Vagina (tissue), 2 donors: Measurements from ENCODE around the gene KCNG1. TPM values are rescaled to one million over a fixed set of nuclear protein-coding genes. Genes with fewer than 3 reads are reported as not detected.

Experiments
- DNase-seq, 2 donors: peaks; one replicate each; pipeline ENCODE4 v3.0.0-alpha.2; 2017; ENCODE audit errors: extremely low spot score in 2 of 2
- H3K27ac ChIP-seq: fragments of 200-600 bp; sonication (generic); one replicate; pipeline ENCODE4 v1.5.1; 2019
- H3K27me3 ChIP-seq: fragments of 200-600 bp; sonication (generic); one replicate; pipeline ENCODE4 v1.5.1; 2019
- H3K36me3 ChIP-seq, 2 donors: fragments of 200-600 bp; sonication (generic); one replicate each; pipeline ENCODE4 v1.5.1; 2017 to 2019
- H3K4me1 ChIP-seq: fragments of 200-600 bp; sonication (generic); one replicate; pipeline ENCODE4 v1.5.1; 2019
- H3K4me3 ChIP-seq, 2 donors: fragments of 200-600 bp; sonication (generic); 1 replicate in 1 of 2; 2 replicates in 1 of 2; pipeline ENCODE4 v1.5.1; 2016 to 2019
- H3K9me3 ChIP-seq: fragments of 200-600 bp; sonication (generic); one replicate; pipeline ENCODE4 v1.5.1; 2019
- POLR2A ChIP-seq, 2 donors: fragments of 450-650 bp; IDR thresholded peaks; one replicate each; pipeline ENCODE4 v1.6.1; 2017; ENCODE audit warnings: antibody characterized with exemption in 2 of 2, mild to moderate bottlenecking in 2 of 2, moderate library complexity in 2 of 2
- POLR2AphosphoS5 ChIP-seq, 2 donors: sonication (generic); formaldehyde crosslinking; IDR thresholded peaks; one replicate each; pipeline ENCODE4 v1.9.0; 2017; ENCODE audit warnings: antibody characterized with exemption in 2 of 2, mild to moderate bottlenecking in 2 of 2, low read depth in 1 of 2; ENCODE audit not compliant: insufficient read depth in 1 of 2
- intact Hi-C: fragments of 100-400 bp; cut with DNase I; formaldehyde crosslinking; loops from one replicate; pipeline ENCODE4 v1.15.1; 2023
- total RNA-seq: library from RNA; depleted of rRNA; stranded (reverse); fragments of >200 nt; gene quantifications from one replicate; pipeline ENCODE4 v1.2.3, GENCODE V29; 2016
- TF ChIP-seq, protein P1 (sequence below), 3 experiments: fragments of 450-650 bp in 2 of 3; fragments of 200-600 bp in 1 of 3; sonication (generic) in 1 of 3; IDR thresholded peaks; one replicate each; pipeline ENCODE4 v1.5.1; 2017 to 2019; ENCODE audit warnings: antibody characterized with exemption in 3 of 3, mild to moderate bottlenecking in 2 of 3, moderate library complexity in 2 of 3

KCNG1 gene
- total RNA-seq, 1 donor from 2014 or later = 7.9 TPM

DNA sequence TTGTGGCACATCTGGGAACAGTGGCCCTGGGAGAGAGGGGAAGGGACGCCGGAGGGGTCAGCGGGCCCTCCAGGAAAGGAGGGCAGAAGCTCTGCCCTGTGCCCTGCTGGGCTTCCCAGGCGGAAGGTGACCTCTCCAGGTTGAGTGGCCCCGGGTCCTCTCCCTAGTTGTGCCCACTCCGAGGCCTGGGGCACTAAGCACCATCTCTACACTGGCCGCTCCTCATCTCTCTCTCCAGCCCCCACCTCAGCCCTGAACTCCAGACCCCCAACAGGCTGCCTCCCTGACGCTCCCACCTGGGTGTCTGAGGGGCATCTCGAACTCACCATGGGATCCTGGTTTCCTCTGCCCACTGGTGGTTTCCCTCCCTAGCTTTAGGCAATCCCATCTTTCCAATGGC lies 18.1 kb downstream of the KCNG1 start:
- TF ChIP-seq POLR2A (IDR thresholded peaks at IDR 0.05) (no peak), POLR2AphosphoS5 (IDR thresholded peaks at IDR 0.05; ENCODE audit: insufficient read depth in 1 of 2, low read depth in 1 of 2) (no peak)
- TF ChIP-seq, protein P1, sequence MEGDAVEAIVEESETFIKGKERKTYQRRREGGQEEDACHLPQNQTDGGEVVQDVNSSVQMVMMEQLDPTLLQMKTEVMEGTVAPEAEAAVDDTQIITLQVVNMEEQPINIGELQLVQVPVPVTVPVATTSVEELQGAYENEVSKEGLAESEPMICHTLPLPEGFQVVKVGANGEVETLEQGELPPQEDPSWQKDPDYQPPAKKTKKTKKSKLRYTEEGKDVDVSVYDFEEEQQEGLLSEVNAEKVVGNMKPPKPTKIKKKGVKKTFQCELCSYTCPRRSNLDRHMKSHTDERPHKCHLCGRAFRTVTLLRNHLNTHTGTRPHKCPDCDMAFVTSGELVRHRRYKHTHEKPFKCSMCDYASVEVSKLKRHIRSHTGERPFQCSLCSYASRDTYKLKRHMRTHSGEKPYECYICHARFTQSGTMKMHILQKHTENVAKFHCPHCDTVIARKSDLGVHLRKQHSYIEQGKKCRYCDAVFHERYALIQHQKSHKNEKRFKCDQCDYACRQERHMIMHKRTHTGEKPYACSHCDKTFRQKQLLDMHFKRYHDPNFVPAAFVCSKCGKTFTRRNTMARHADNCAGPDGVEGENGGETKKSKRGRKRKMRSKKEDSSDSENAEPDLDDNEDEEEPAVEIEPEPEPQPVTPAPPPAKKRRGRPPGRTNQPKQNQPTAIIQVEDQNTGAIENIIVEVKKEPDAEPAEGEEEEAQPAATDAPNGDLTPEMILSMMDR (IDR thresholded peaks at IDR 0.05) = no peak
- no peak overlapping the region for H3K27ac ChIP-seq
- H3K27me3 ChIP-seq = no peaks in the 10 kb centered on the region
- no peak overlapping the region for H3K4me3 ChIP-seq
- DNase-seq = no peak
- H3K9me3 ChIP-seq = no peaks in the 10 kb centered on the region
- no peaks in the 10 kb centered on the region for H3K36me3 ChIP-seq
- intact Hi-C loops = no loop called here
- H3K4me1 ChIP-seq = no peaks in the 10 kb centered on the region

DNA sequence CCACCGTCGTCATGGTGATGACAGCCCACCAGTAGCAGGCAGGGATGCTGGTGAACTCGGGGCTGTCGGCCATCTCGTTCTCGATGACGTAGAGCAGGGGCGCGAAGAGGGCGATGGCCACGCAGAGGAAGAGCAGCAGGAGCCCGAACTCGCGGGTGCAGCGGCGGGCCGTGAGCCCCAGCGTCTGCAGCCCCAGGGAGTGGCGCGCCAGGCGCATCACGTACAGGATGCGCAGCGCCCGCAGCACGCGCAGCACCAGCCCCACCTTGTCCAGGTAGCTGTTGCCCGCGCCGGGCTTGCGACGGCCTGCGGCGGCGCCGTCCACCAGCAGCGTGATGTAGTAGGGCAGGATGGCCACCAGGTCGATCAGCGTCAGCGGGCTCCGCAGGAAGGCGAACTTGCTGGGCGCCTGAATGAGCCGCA lies 18.6 kb downstream of the KCNG1 start:
- H3K27me3 ChIP-seq = no peaks in the 10 kb centered on the region

DNA sequence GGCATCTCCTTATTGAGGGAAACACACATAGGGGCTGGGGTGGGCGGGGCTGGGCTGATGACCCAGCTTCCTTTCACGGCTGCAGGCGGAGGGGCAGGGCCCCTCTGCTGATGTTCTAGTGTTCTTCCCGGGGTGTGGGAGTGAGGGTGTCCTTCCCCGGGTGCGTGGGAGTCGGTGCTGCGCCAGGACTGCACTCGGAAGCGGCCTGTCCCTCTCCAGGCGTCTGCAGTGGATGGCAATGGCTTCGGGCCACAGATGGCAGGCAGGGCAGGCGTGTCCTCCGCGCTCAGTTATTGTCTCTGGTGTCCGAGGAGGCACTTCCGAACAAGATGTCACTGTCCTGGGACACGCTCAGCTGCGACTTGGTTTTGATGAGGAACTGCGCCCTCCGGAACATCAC lies 19.2 kb downstream of the KCNG1 start:
- no peaks in the 10 kb centered on the region for H3K36me3 ChIP-seq
- no peaks in the 10 kb centered on the region for H3K9me3 ChIP-seq
- intact Hi-C loops = no loop called here
- no peaks in the 10 kb centered on the region for H3K27me3 ChIP-seq
- no peak overlapping the region for H3K4me3 ChIP-seq
- no peaks in the 10 kb centered on the region for H3K4me1 ChIP-seq
- TF ChIP-seq POLR2A (IDR thresholded peaks at IDR 0.05) = no peak
- DNase-seq = no peak
- H3K27ac ChIP-seq = no peak overlapping the region

More for the DNA sequence above, 18.6 kb downstream of the KCNG1 start:
- intact Hi-C loops = no loop called here
- H3K27ac ChIP-seq = no peak overlapping the region
- H3K36me3 ChIP-seq = no peaks in the 10 kb centered on the region
- H3K9me3 ChIP-seq = no peaks in the 10 kb centered on the region
- DNase-seq = no peak
- H3K4me1 ChIP-seq = no peaks in the 10 kb centered on the region
- TF ChIP-seq POLR2A (IDR thresholded peaks at IDR 0.05) (no peak), POLR2AphosphoS5 (IDR thresholded peaks at IDR 0.05; ENCODE audit: insufficient read depth in 1 of 2, low read depth in 1 of 2) (no peak)
- TF ChIP-seq, protein P1 (IDR thresholded peaks at IDR 0.05) = no peak
- no peak overlapping the region for H3K4me3 ChIP-seq

DNA sequence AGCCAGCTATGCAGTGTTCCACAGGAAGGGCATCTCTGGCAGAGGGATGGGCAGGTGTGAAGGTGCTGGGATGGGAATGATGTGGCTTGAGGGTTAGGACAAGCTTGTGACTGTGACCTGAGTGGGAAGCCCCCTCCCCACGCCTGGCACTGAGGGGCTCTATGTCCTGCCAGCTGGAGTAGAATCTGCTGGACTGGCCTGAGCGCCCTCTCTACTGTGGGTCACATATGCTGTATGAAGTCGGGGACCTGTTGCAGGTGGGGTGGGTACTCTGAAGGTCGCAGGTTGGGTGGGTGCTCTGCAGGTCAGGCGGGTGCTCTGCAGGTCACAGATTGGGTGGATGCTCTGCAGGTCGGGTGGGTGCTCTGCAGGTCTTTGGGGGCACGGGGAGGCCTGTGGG lies 20.3 kb downstream of the KCNG1 start:
- intact Hi-C loops = no loop called here
- no peaks in the 10 kb centered on the region for H3K36me3 ChIP-seq
- H3K27ac ChIP-seq = no peak overlapping the region
- no peaks in the 10 kb centered on the region for H3K4me1 ChIP-seq
- TF ChIP-seq POLR2A (IDR thresholded peaks at IDR 0.05) = no peak
- TF ChIP-seq POLR2AphosphoS5 (IDR thresholded peaks at IDR 0.05; ENCODE audit: insufficient read depth in 1 of 2, low read depth in 1 of 2) = no peak
- TF ChIP-seq, protein P1 (IDR thresholded peaks at IDR 0.05) = no peak
- no peaks in the 10 kb centered on the region for H3K27me3 ChIP-seq
- no peak for DNase-seq
- H3K9me3 ChIP-seq = no peaks in the 10 kb centered on the region
- no peak overlapping the region for H3K4me3 ChIP-seq

DNA sequence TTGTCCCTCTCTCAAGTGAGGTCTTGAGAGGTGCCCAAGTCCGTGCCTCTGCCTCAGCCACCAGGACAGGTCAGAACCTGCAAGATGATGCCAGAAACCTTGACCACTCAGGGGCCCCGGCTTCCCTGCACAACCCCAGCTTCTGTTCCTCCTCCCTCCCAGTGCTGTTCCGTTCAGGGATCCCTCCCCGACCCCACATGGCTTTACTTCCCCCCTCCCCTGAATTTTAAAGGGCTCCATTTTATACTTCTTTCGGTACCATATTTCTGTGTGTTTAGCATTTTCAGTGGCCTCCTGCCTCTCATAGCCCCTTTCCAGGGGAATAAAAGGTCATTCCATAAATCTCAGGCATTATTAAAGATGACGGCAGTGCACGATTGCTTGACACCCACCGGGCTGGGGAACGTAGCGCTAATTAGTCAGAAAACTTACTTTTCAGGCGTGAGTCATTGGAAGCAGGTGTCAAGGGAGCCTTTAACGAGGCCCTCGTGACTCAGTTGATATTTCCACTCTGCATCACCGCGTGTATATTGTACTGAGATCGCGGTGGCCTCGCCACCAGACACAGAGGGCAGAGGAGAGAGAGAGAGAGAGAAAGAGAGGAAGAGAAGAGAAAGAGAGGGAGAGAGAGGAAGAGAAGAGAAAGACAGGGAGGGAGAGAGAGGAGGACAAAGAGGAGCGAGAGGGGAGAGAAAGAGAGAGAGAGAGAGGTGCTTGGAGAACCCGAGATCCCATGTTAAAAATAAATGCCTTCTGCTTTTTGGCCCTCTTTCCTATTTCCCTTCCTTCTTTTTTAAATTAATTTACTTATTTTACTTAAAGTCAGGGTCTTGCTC lies 21.3 kb downstream of the KCNG1 start:
- Histone ChIP-seq H3K4me3 (no peak overlapping the region), H3K27me3 (no peaks in the 10 kb centered on the region), H3K36me3 (no peaks in the 10 kb centered on the region), H3K4me1 (no peaks in the 10 kb centered on the region), H3K27ac (no peak overlapping the region), H3K9me3 (no peaks in the 10 kb centered on the region)
- DNase-seq = no peak
- intact Hi-C loops = no loop called here
- TF ChIP-seq POLR2AphosphoS5 (IDR thresholded peaks at IDR 0.05; ENCODE audit: insufficient read depth in 1 of 2, low read depth in 1 of 2) (no peak), POLR2A (IDR thresholded peaks at IDR 0.05) (no peak)
- TF ChIP-seq, protein P1 (IDR thresholded peaks at IDR 0.05) = no peak
